Epidermal melanocyte (primary cell): ENCODE results near the gene C4orf46.
A peak's percentile ranks its signal among the peaks of the same experiment; 100 is the strongest.
"Not testable (repeated sequence)": the region's sequence is repeated elsewhere in the genome, so short reads cannot be mapped to it uniquely, and the experiment has no call there.

Experiments
- DNase-seq: peaks from one replicate; pipeline ENCODE4 v3.0.0; 2011; ENCODE audit warnings: low spot score; ENCODE audit not compliant: insufficient read length

Gene C4orf46

GRCh38 chr4:158671665-158671914 lies at the start of gene C4orf46:
TSS of gene C4orf46 (minus strand) at chr4:158671887. CDS start at chr4:158671801, 86 bp downstream.
- no peak for DNase-seq

- no peak for DNase-seq
Observed at GRCh38 chr4:158715802-158716201, 44.1 kb upstream of the C4orf46 start.

GRCh38 chr4:158714937-158715336 lies 43.2 kb upstream of the C4orf46 start:
- DNase-seq, result no peak

- not testable (repeated sequence) for DNase-seq
Observed at GRCh38 chr4:158712622-158713021, 40.9 kb upstream of the C4orf46 start.

GRCh38 chr4:158710814-158711213 lies 39.1 kb upstream of the C4orf46 start:
- DNase-seq, result no peak

GRCh38 chr4:158704274-158704673 lies 32.6 kb upstream of the C4orf46 start:
- DNase-seq, result no peak

GRCh38 chr4:158688813-158689212 lies 17.1 kb upstream of the C4orf46 start:
- DNase-seq, result no peak

GRCh38 chr4:158682066-158682465 lies 10.4 kb upstream of the C4orf46 start:
- no peak for DNase-seq

GRCh38 chr4:158681629-158682028 lies 9.9 kb upstream of the C4orf46 start:
- DNase-seq, result no peak

- no peak for DNase-seq
Observed at GRCh38 chr4:158678767-158679166, 7.1 kb upstream of the C4orf46 start.

GRCh38 chr4:158676076-158676475 lies 4.4 kb upstream of the C4orf46 start:
- DNase-seq, result no peak

- no peak for DNase-seq
Observed at GRCh38 chr4:158673633-158674032, 1.9 kb upstream of the C4orf46 start.

GRCh38 chr4:158671915-158672806 lies 474 bp upstream of the C4orf46 start, which contains the start of gene ETFDH:
TSS of gene ETFDH (plus strand) at chr4:158672296. CDS start at chr4:158672457, 161 bp downstream.
- peak; percentile 94 for DNase-seq

- peak; percentile 43 for DNase-seq
Observed at GRCh38 chr4:158670975-158671664, 567 bp downstream of the C4orf46 start.

- DNase-seq, result no peak
Observed at GRCh38 chr4:158669310-158669709, 2.4 kb downstream of the C4orf46 start.

GRCh38 chr4:158667651-158668198 lies 4.0 kb downstream of the C4orf46 start:
- no peak for DNase-seq

GRCh38 chr4:158666892-158667291 lies 4.8 kb downstream of the C4orf46 start:
- no peak for DNase-seq

- DNase-seq, result no peak
Observed at GRCh38 chr4:158664806-158665205, 6.9 kb downstream of the C4orf46 start.

- not testable (repeated sequence) for DNase-seq
Observed at GRCh38 chr4:158663707-158664625, 7.7 kb downstream of the C4orf46 start.

- not testable (repeated sequence) for DNase-seq
Observed at GRCh38 chr4:158663255-158663654, 8.4 kb downstream of the C4orf46 start.

GRCh38 chr4:158657291-158657690 lies 14.4 kb downstream of the C4orf46 start:
- DNase-seq, result no peak
